HEK293 (cell line): ENCODE measurements around the gene CFAP47.

Experiments used
- CTCF ChIA-PET: fragments of 350-600 bp; formaldehyde crosslinking; extraction: SDS; loops from one replicate; lab custom pipeline; 2021; ENCODE audit warnings: antibody characterized with exemption; lab: Yijun Ruan, JAX
- POLR2A ChIA-PET: fragments of 300-600 bp; formaldehyde crosslinking; extraction: SDS; loops from one replicate; lab custom pipeline; 2020; ENCODE audit warnings: antibody characterized with exemption, inconsistent platforms; lab: Yijun Ruan, JAX
- H3K27ac ChIP-seq: fragments of 200-500 bp; sonication (Bioruptor generic); 2 replicates; pipeline ENCODE4 v1.5.1; 2014; ENCODE audit warnings: low read depth, low read length, control low read depth, inconsistent platforms; ENCODE audit errors: extremely low read depth
- H3K36me3 ChIP-seq, 2 experiments: fragments of 200-500 bp in 1 of 2; sonication (Bioruptor generic) in 1 of 2; 1 replicate in 1 of 2; 2 replicates in 1 of 2; pipeline ENCODE4 v1.5.1; 2014 to 2017; ENCODE audit warnings: inconsistent platforms in 2 of 2, low read length in 2 of 2; ENCODE audit not compliant: control insufficient read depth in 2 of 2, insufficient read depth in 1 of 2
- H3K4me1 ChIP-seq: fragments of 200-500 bp; sonication (Bioruptor generic); 2 replicates; pipeline ENCODE4 v1.5.1; 2014; ENCODE audit warnings: mild to moderate bottlenecking, low read length, inconsistent platforms; ENCODE audit not compliant: control insufficient read depth, insufficient read depth
- H3K4me3 ChIP-seq: 2 replicates; pipeline ENCODE4 v1.5.1; 2011; ENCODE audit warnings: low read depth, mild to moderate bottlenecking, control low read depth, low read length, moderate library complexity
- H3K9me3 ChIP-seq: fragments of 200-500 bp; sonication (Bioruptor generic); 2 replicates; pipeline ENCODE4 v1.5.1; 2014; ENCODE audit warnings: low read depth, low read length, inconsistent platforms; ENCODE audit not compliant: control insufficient read depth, insufficient read depth
- KLF7 ChIP-seq: fragments of 450-650 bp; formaldehyde crosslinking; IDR thresholded peaks from 2 replicates; pipeline ENCODE4 v1.5.1; 2016; ENCODE audit warnings: missing biosample characterization, missing genetic modification characterization, borderline replicate concordance
- PRDM6 ChIP-seq: fragments of 450-650 bp; formaldehyde crosslinking; IDR thresholded peaks from 2 replicates; pipeline ENCODE4 v1.5.1; 2017; ENCODE audit warnings: missing biosample characterization, missing genetic modification characterization
- RBAK ChIP-seq: fragments of 450-650 bp; formaldehyde crosslinking; IDR thresholded peaks from 2 replicates; pipeline ENCODE4 v1.5.1; 2016; ENCODE audit warnings: missing biosample characterization, missing genetic modification characterization
- SCRT1 ChIP-seq: fragments of 450-650 bp; formaldehyde crosslinking; IDR thresholded peaks from 2 replicates; pipeline ENCODE4 v1.5.1; 2016; ENCODE audit warnings: missing biosample characterization, missing genetic modification characterization, borderline replicate concordance
- ZBTB1 ChIP-seq: fragments of 450-650 bp; formaldehyde crosslinking; IDR thresholded peaks from 2 replicates; pipeline ENCODE4 v1.5.1; 2016; ENCODE audit warnings: missing biosample characterization, missing genetic modification characterization
- ZFP37 ChIP-seq: fragments of 450-650 bp; formaldehyde crosslinking; IDR thresholded peaks from 2 replicates; pipeline ENCODE4 v1.5.1; 2016; ENCODE audit warnings: missing biosample characterization, missing genetic modification characterization
- ZFP69B ChIP-seq: fragments of 450-650 bp; formaldehyde crosslinking; IDR thresholded peaks from 2 replicates; pipeline ENCODE4 v1.5.1; 2016; ENCODE audit warnings: missing biosample characterization, missing genetic modification characterization
- ZNF155 ChIP-seq: fragments of 450-650 bp; formaldehyde crosslinking; IDR thresholded peaks from 2 replicates; pipeline ENCODE4 v1.5.1; 2016; ENCODE audit warnings: missing biosample characterization, missing genetic modification characterization
- ZNF248 ChIP-seq: fragments of 450-650 bp; formaldehyde crosslinking; IDR thresholded peaks from 2 replicates; pipeline ENCODE4 v1.5.1; 2017; ENCODE audit warnings: missing biosample characterization, missing genetic modification characterization
- ZNF280C ChIP-seq: fragments of 450-650 bp; formaldehyde crosslinking; IDR thresholded peaks from 2 replicates; pipeline ENCODE4 v1.5.1; 2016; ENCODE audit warnings: missing biosample characterization, missing genetic modification characterization
- ZNF311 ChIP-seq: fragments of 450-650 bp; formaldehyde crosslinking; IDR thresholded peaks from 2 replicates; pipeline ENCODE4 v1.5.1; 2017; ENCODE audit warnings: missing biosample characterization, missing genetic modification characterization, borderline replicate concordance
- ZNF404 ChIP-seq: fragments of 450-650 bp; formaldehyde crosslinking; IDR thresholded peaks from 2 replicates; pipeline ENCODE4 v1.5.1; 2017; ENCODE audit warnings: missing biosample characterization, missing genetic modification characterization
- TF ChIP-seq, protein P1 (sequence below): fragments of 450-650 bp; formaldehyde crosslinking; IDR thresholded peaks from 2 replicates; pipeline ENCODE4 v1.5.1; 2016; ENCODE audit warnings: missing biosample characterization, missing genetic modification characterization
- TF ChIP-seq, protein P2 (sequence below): fragments of 450-650 bp; formaldehyde crosslinking; IDR thresholded peaks from 2 replicates; pipeline ENCODE4 v1.5.1; 2016; ENCODE audit warnings: missing biosample characterization, missing genetic modification characterization
- TF ChIP-seq, protein P3 (sequence below): fragments of 450-650 bp; formaldehyde crosslinking; IDR thresholded peaks from 2 replicates; pipeline ENCODE4 v1.5.1; 2017; ENCODE audit warnings: missing biosample characterization, missing genetic modification characterization

CFAP47 gene

GRCh38 chrX:36198575-36198974, 279.0 kb downstream of the CFAP47 start (continued):
- TF ChIP-seq, protein P1, sequence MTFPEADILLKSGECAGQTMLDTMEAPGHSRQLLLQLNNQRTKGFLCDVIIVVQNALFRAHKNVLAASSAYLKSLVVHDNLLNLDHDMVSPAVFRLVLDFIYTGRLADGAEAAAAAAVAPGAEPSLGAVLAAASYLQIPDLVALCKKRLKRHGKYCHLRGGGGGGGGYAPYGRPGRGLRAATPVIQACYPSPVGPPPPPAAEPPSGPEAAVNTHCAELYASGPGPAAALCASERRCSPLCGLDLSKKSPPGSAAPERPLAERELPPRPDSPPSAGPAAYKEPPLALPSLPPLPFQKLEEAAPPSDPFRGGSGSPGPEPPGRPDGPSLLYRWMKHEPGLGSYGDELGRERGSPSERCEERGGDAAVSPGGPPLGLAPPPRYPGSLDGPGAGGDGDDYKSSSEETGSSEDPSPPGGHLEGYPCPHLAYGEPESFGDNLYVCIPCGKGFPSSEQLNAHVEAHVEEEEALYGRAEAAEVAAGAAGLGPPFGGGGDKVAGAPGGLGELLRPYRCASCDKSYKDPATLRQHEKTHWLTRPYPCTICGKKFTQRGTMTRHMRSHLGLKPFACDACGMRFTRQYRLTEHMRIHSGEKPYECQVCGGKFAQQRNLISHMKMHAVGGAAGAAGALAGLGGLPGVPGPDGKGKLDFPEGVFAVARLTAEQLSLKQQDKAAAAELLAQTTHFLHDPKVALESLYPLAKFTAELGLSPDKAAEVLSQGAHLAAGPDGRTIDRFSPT (tag by site-specific recombination), result no peak
- no peak for TF ChIP-seq KLF7
- TF ChIP-seq, protein P2, sequence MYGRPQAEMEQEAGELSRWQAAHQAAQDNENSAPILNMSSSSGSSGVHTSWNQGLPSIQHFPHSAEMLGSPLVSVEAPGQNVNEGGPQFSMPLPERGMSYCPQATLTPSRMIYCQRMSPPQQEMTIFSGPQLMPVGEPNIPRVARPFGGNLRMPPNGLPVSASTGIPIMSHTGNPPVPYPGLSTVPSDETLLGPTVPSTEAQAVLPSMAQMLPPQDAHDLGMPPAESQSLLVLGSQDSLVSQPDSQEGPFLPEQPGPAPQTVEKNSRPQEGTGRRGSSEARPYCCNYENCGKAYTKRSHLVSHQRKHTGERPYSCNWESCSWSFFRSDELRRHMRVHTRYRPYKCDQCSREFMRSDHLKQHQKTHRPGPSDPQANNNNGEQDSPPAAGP, result no peak

GRCh38 chrX:36199928-36200327, 280.4 kb downstream of the CFAP47 start:
- Histone ChIP-seq H3K4me1 (no peaks in the 10 kb centered on the region), H3K36me3 (no peaks in the 10 kb centered on the region), H3K9me3 (no peaks in the 10 kb centered on the region), H3K27ac (no peak overlapping the region), H3K4me3 (no peak overlapping the region)
- POLR2A ChIA-PET, result no interaction called here
- no peak for TF ChIP-seq ZFP37 (tag by site-specific recombination)
- CTCF ChIA-PET, result no interaction called here

DNA sequence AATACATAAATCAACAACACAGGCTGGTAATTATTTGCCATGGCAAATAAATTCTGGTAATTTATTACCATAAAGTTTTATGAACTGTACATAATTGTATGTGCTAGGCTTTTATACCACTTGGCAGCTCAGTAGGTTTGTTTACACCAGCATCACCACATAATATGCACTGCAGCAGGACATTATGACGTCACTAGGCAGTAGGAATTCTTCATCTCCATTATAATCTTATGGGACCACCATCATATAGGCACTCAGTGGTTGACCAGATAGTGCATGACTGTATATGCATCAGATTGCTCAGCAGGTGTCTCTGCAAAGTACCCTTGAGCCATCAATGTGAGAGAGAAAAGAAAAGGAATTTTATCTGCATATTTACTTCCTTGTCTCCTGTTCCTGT, 295.4 kb downstream of the CFAP47 start:
- ChIA-PET POLR2A (no interaction called here), CTCF (no interaction called here)
- H3K36me3 ChIP-seq, result no peaks in the 10 kb centered on the region
- no peaks in the 10 kb centered on the region for H3K9me3 ChIP-seq
- H3K4me3 ChIP-seq, result no peak overlapping the region
- TF ChIP-seq ZNF311 (tag by site-specific recombination), result no peak
- TF ChIP-seq, protein P3, sequence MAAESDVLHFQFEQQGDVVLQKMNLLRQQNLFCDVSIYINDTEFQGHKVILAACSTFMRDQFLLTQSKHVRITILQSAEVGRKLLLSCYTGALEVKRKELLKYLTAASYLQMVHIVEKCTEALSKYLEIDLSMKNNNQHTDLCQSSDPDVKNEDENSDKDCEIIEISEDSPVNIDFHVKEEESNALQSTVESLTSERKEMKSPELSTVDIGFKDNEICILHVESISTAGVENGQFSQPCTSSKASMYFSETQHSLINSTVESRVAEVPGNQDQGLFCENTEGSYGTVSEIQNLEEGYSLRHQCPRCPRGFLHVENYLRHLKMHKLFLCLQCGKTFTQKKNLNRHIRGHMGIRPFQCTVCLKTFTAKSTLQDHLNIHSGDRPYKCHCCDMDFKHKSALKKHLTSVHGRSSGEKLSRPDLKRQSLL (tag by site-specific recombination), result no peak
- no peak for TF ChIP-seq ZFP69B (tag by site-specific recombination)
- TF ChIP-seq ZBTB1 (tag by site-specific recombination), result no peak
- no peak for TF ChIP-seq SCRT1 (tag by site-specific recombination)
- TF ChIP-seq PRDM6 (tag by site-specific recombination), result no peak
- no peak for TF ChIP-seq ZNF155
- no peak for TF ChIP-seq ZNF404 (tag by site-specific recombination)
- no peak for TF ChIP-seq RBAK (tag by site-specific recombination)
- no peak for TF ChIP-seq ZNF280C (tag by site-specific recombination)
- TF ChIP-seq ZNF248 (tag by site-specific recombination), result no peak
- H3K4me1 ChIP-seq, result no peaks in the 10 kb centered on the region
- no peak overlapping the region for H3K27ac ChIP-seq
